ENCODE measurements around the gene POLR2E.

Gene POLR2E

DNA sequence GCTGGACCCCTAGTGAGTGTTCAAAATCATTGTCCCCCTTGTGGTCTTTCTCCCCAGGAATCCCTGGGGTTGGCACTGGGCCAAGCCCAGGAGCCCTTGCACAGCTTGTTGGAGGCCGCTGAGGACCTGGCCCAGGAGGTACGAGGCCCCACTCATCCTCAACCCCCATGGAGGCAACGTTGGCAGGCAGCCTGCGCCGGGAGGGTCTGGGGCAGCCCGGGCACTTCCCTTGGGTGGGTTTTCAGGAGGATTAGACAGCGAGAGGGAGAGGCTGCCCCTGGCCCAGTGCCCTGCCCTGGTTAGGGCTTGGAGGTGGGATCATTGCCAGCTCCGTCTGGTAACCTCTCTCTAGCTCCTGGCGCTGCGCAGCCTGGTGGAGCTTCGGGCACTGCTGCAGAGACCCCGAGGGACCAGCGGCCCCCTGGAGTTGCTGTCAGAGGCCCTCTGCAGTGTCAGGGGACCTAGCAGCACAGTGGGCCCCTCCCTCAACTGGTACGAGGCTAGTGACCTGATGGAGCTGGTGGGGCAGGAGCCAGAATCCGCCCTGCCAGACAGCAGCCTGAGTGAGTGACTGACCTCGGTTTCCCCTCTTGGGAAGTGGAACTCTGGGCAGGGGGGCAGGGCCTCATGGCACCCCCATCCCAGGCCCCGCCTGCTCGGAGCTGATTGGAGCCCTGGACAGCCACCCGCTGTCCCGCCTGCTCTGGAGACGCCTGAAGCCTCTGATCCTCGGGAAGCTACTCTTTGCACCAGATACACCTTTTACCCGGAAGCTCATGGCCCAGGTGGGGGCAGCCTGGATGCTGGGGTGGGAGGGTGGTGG, 52.3 kb downstream of the POLR2E start:
- DNase-seq = no peak

DNA sequence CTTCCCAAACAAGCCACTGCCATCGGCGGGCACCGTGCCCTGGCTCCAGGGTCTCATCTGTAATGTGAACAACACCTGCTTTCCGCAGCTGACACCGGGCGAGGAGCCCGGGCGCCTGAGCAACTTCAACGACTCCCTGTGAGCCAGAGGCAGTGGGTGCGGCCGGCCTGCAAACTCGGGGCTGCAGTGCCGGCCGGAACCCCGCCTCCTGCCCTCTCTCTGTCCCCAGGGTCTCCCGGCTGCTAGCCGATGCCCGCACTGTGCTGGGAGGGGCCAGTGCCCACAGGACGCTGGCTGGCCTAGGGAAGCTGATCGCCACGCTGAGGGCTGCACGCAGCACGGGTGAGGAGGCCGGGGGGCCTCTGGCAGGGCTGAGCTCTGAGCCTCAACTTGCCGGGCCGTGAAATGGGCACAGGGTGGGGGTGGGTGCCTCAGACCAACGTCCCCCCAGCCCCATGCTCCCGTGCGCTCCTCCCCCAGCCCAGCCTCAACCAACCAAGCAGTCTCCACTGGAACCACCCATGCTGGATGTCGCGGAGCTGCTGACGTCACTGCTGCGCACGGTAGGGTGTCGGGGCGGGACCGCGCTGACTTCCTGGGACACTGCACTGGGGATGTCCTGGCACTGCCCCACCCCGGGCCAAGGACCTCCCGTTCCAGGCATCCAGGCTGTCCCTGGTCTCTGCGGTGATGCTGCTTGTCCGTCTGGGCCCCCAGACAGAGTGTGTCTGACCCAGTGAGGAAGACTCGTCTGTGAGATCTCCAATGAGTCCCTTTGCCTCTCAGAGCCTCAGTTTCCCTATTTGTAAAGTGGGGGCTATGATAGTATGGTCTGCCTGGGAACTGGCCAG, 53.1 kb downstream of the POLR2E start:
- DNase-seq = no peak

GRCh38 chr19:1041272-1041834, 53.8 kb downstream of the POLR2E start:
- DNase-seq = no peak

GRCh38 chr19:1040476-1041271, 54.5 kb downstream of the POLR2E start:
- peak; percentile 97 for DNase-seq

- DNase-seq = peak; percentile 98
Measured at GRCh38 chr19:1039646-1040475, 55.3 kb downstream of the POLR2E start, which contains the start of gene ABCA7. Gene ABCA7 (plus strand): TSS chr19:1040107. CDS start chr19:1041362, 1,255 bp downstream.

- DNase-seq = no peak
Measured at GRCh38 chr19:1038978-1039645, 56.1 kb downstream of the POLR2E start.

GRCh38 chr19:1037621-1038064, 57.5 kb downstream of the POLR2E start:
- no peak for DNase-seq

Data from MV-4-11 (cell line).